ENCODE measurements around the gene SCYL2. TPM values are rescaled to one million over a fixed set of nuclear protein-coding genes. Genes with fewer than 3 reads are reported as not detected.
"Not testable (repeated sequence)": the region's sequence is repeated elsewhere in the genome, so short reads cannot be mapped to it uniquely, and the experiment has no call there.

The SCYL2 gene
- total RNA-seq, 1 experiment from 2014 or later = 37.1 TPM

- peaks cover 30% of the 10 kb centered on the region for H3K36me3 Mint-ChIP-seq
- H3K4me1 Mint-ChIP-seq = no peaks in the 10 kb centered on the region
- H3K4me3 Mint-ChIP-seq = no peak overlapping the region
- H3K27ac Mint-ChIP-seq = no peak overlapping the region
- no peak for TF ChIP-seq IRF2 (CRISPR knock-in tag; IDR thresholded peaks at IDR 0.05; ENCODE audit: borderline replicate concordance, low read depth)
- no peak for TF ChIP-seq ARID4B (CRISPR knock-in tag; IDR thresholded peaks at IDR 0.05; ENCODE audit: borderline replicate concordance)
- no peak for TF ChIP-seq ATF2 (CRISPR knock-in tag; IDR thresholded peaks at IDR 0.05; ENCODE audit: borderline replicate concordance, low read depth)
- TF ChIP-seq ZNF423 (CRISPR knock-in tag; IDR thresholded peaks at IDR 0.05) = no peak
- no peak for TF ChIP-seq ERG (CRISPR knock-in tag; IDR thresholded peaks at IDR 0.05)
- no peak for TF ChIP-seq STAT6 (CRISPR knock-in tag; conservative IDR thresholded peaks at IDR 0.05; ENCODE audit: low read depth)
- no peak for TF ChIP-seq ZNF138 (CRISPR knock-in tag; conservative IDR thresholded peaks at IDR 0.05)
- no peak for TF ChIP-seq PRRX2 (CRISPR knock-in tag; IDR thresholded peaks at IDR 0.05)
- no peak for TF ChIP-seq ZNF219 (CRISPR knock-in tag; IDR thresholded peaks at IDR 0.05; ENCODE audit: borderline replicate concordance)
- H3K27me3 Mint-ChIP-seq (ENCODE audit: low read depth) = no peaks in the 10 kb centered on the region
- no peaks in the 10 kb centered on the region for H3K9me3 Mint-ChIP-seq
- ChIA-PET CTCF (interaction anchor here (0.9 kb wide), 1 partner anchor 10 kb away, joined by 3 read pairs; no protein-coding TSS in a partner anchor), POLR2A (no interaction called here)
- no peak for ATAC-seq
- DNase-seq (ENCODE audit: low spot score) = no peak
Measured at GRCh38 chr12:100219328-100220109, 47.5 kb upstream of the SCYL2 start.

- Mint-ChIP-seq H3K9me3 (no peaks in the 10 kb centered on the region), H3K27me3 (ENCODE audit: low read depth) (no peaks in the 10 kb centered on the region), H3K36me3 (peaks cover 36% of the 10 kb centered on the region), H3K4me3 (no peak overlapping the region), H3K27ac (no peak overlapping the region), H3K4me1 (no peaks in the 10 kb centered on the region)
- TF ChIP-seq ZNF423 (CRISPR knock-in tag; IDR thresholded peaks at IDR 0.05) = no peak
- ATAC-seq = no peak
- no peak for DNase-seq (ENCODE audit: low spot score)
- POLR2A ChIA-PET = no interaction called here
- CTCF ChIA-PET = interaction anchor here (0.6 kb wide), 1 partner anchor 331 kb away, joined by 3 read pairs; no protein-coding TSS in a partner anchor
Measured at GRCh38 chr12:100221523-100221922, 45.5 kb upstream of the SCYL2 start.

GRCh38 chr12:100222173-100222572 lies 44.8 kb upstream of the SCYL2 start:
- not testable (repeated sequence) for H3K27ac Mint-ChIP-seq

More at GRCh38 chr12:100222173-100222572, 44.8 kb upstream of the SCYL2 start:
- H3K9me3 Mint-ChIP-seq; POLR2A ChIA-PET; CTCF ChIA-PET; DNase-seq (ENCODE audit: low spot score); H3K4me1 Mint-ChIP-seq; H3K27me3 Mint-ChIP-seq (ENCODE audit: low read depth); H3K4me3 Mint-ChIP-seq; ATAC-seq: not testable (repeated sequence)
- peaks cover 36% of the 10 kb centered on the region for H3K36me3 Mint-ChIP-seq

Data from WTC11 (cell line).